ENCODE measurements around the gene ZDHHC18.

Gene ZDHHC18

GRCh38 chr1:26831546-26832248, 5.2 kb downstream of the ZDHHC18 start:
- TF ChIP-seq MAX (IDR thresholded peaks at IDR 0.05) (no peak), FOXM1 (IDR thresholded peaks at IDR 0.05; ENCODE audit: borderline replicate concordance, low read depth) (no peak)

- TF ChIP-seq USF1 (IDR thresholded peaks at IDR 0.05) = no peak
- no peak for TF ChIP-seq CEBPB (IDR thresholded peaks at IDR 0.05)
- TF ChIP-seq RAD21 (IDR thresholded peaks at IDR 0.05; ENCODE audit: low read depth) = no peak
- no peak for TF ChIP-seq REST (IDR thresholded peaks at IDR 0.05; ENCODE audit: low read depth)
These were observed 5.9 kb downstream of the ZDHHC18 start for GRCh38 chr1:26832249-26832960.

GRCh38 chr1:26833432-26834405, 7.2 kb downstream of the ZDHHC18 start:
- no peak for TF ChIP-seq TCF12 (IDR thresholded peaks at IDR 0.05; ENCODE audit: low read depth)
- no peak for TF ChIP-seq YY1 (IDR thresholded peaks at IDR 0.05; ENCODE audit: low read depth)
- no peak for TF ChIP-seq CREB1 (IDR thresholded peaks at IDR 0.05; ENCODE audit: low read depth)
- TF ChIP-seq MAX (IDR thresholded peaks at IDR 0.05) = no peak
- no peak for TF ChIP-seq USF1 (IDR thresholded peaks at IDR 0.05)
- TF ChIP-seq NFIC (IDR thresholded peaks at IDR 0.05) = no peak
- TF ChIP-seq FOXM1 (IDR thresholded peaks at IDR 0.05; ENCODE audit: borderline replicate concordance, low read depth) = no peak
- TF ChIP-seq TEAD4 (IDR thresholded peaks at IDR 0.05) = no peak
- TF ChIP-seq EP300 (IDR thresholded peaks at IDR 0.05; ENCODE audit: borderline replicate concordance) = no peak

- TF ChIP-seq TAF1 (IDR thresholded peaks at IDR 0.05; ENCODE audit: low read depth) = no peak
- TF ChIP-seq TCF12 (IDR thresholded peaks at IDR 0.05; ENCODE audit: low read depth) = no peak
- no peak for TF ChIP-seq YY1 (IDR thresholded peaks at IDR 0.05; ENCODE audit: low read depth)
- no peak for TF ChIP-seq MAX (IDR thresholded peaks at IDR 0.05)
- TF ChIP-seq TEAD4 (IDR thresholded peaks at IDR 0.05) = no peak
- TF ChIP-seq CREB1 (IDR thresholded peaks at IDR 0.05; ENCODE audit: low read depth) = no peak
- no peak for TF ChIP-seq RAD21 (IDR thresholded peaks at IDR 0.05; ENCODE audit: low read depth)
- no peak for TF ChIP-seq EGR1 (IDR thresholded peaks at IDR 0.05)
- TF ChIP-seq ZBTB7A (IDR thresholded peaks at IDR 0.05; ENCODE audit: low read depth) = no peak
These were observed 12.2 kb downstream of the ZDHHC18 start for GRCh38 chr1:26838474-26839338.

GRCh38 chr1:26839339-26839722, 12.8 kb downstream of the ZDHHC18 start:
- TF ChIP-seq NFIC (IDR thresholded peaks at IDR 0.05) (no peak), TCF12 (IDR thresholded peaks at IDR 0.05; ENCODE audit: low read depth) (no peak), YY1 (IDR thresholded peaks at IDR 0.05; ENCODE audit: low read depth) (no peak), USF1 (IDR thresholded peaks at IDR 0.05) (no peak), MAX (IDR thresholded peaks at IDR 0.05) (no peak), ZBTB7A (IDR thresholded peaks at IDR 0.05; ENCODE audit: low read depth) (no peak), FOXM1 (IDR thresholded peaks at IDR 0.05; ENCODE audit: borderline replicate concordance, low read depth) (no peak), TEAD4 (IDR thresholded peaks at IDR 0.05) (no peak), EP300 (IDR thresholded peaks at IDR 0.05; ENCODE audit: borderline replicate concordance) (no peak), EGR1 (IDR thresholded peaks at IDR 0.05) (no peak)

Measured in Ishikawa (cell line).